Pulmonary artery endothelial cell (primary cell): ENCODE results near the gene MIGA1. TPM values are rescaled to one million over a fixed set of nuclear protein-coding genes. Genes with fewer than 3 reads are reported as not detected.
"Not testable (repeated sequence)": the region's sequence is repeated elsewhere in the genome, so short reads cannot be mapped to it uniquely, and the experiment has no call there.

ENCODE experiments used
- DNase-seq: peaks from one replicate; pipeline ENCODE4 v3.0.0-alpha.2; 2011; ENCODE audit warnings: low read depth, low spot score
- total RNA-seq: library from RNA; depleted of rRNA; stranded (reverse); fragments of >200 nt; gene quantifications from 2 replicates; pipeline ENCODE4 v1.2.3, GENCODE V29; 2014

The MIGA1 gene
- total RNA-seq, 1 donor from 2014 or later, result 9.9 TPM

GRCh38 chr1:77906624-77907023 lies 127.2 kb downstream of the MIGA1 start:
- DNase-seq, result no peak

GRCh38 chr1:77910116-77910515 lies 130.7 kb downstream of the MIGA1 start:
- DNase-seq, result no peak

DNA sequence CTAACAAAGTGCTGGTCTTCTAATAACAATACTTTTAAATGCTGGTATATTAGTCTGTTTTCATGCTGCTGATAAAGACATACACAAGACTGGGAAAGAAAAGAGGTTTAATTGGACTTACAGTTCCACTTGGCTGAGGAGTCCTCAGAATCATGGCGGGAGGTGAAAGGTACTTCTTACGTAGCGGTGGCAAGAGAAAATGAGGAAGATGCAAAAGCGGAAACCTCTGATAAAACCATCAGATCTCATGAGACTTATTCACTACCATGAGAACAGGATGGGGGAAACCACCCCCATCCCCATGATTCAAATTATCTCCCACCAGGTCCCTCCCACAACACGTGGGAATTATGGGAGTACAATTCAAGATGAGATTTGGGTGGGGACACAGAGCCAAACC lies 139.5 kb downstream of the MIGA1 start:
- DNase-seq, result not testable (repeated sequence)

DNA sequence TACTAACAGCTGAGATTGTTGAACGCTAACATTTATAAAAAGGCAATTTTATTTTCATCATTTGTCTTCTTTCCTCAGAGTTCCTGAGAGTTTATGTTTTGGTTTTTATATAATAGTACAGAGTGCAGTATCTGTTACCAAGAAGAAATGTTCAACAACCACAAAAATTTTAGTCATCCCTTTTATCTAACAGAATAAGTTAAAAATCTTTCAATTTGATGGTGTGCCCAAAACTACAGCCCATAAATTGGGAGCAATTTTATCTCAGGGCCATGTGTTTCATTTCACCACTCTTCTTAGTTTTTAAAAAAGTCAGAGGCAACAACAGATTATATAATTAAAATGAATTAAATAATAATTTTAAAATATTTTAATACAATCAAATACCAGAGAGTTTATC lies 146.1 kb downstream of the MIGA1 start:
- no peak for DNase-seq

DNA sequence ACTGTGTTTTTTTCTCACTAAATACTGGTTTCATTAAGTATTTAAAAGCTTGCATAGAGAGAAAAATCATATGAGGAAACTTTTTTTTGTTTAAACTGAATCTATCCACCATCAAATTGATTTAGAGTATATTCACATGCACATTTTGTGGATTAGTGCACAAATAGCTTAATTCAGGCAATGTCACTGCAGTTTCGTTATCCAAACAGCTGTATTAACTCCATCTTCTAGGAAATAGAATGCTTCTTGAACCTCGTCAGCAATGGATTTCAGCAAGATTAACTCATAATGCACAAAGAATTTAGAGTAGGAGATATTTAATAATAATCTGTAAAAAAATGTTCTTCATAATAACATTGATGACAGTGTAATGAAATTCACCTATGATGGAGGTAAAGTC lies 146.5 kb downstream of the MIGA1 start:
- DNase-seq, result no peak

DNA sequence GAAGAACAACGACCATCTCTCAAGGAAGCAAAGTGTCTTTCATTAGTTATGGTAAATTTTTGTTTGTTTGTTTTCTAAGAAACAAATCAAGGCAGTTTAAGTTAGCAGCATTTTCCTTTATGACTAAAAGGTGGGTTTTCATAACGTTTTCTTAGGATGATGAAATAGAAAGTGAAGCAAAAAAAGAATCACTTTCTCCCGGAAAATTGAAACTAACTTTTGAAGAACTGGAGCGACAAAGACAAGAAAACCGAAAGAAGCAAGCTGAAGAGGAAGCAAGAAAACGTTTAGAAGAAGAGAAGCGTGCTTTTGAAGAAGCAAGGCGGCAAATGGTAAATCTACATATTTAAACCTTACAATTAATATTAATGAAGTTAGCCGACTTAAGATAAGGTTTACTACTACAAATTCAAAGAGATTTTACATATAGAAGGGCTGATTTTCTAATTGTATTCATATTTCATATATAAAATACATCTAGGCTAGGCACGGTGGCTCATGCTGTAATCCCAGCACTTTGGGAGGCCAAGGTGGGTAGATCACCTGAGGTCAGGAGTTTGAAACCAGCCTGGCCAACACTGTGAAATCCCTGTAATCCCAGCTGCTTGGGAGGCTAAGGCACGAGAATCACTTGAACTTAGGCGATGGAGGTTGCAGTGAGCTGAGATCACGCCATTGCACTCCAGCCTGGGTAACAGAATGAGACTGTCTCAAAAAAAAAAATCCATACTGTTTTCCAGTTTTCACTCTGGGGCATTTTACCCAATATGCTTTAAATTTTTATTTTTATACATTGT lies 147.3 kb downstream of the MIGA1 start:
- no peak for DNase-seq

- no peak for DNase-seq
Observed at GRCh38 chr1:77927414-77927813, 148.0 kb downstream of the MIGA1 start.

Other genes with a start within 250 kb of the MIGA1 start
- gene ZZZ3, start 97.0 kb upstream of the MIGA1 start, total RNA-seq, result 62.9 and 83.0 TPM in 2 replicates
- gene USP33, start 19.8 kb upstream of the MIGA1 start, total RNA-seq, result 57.1 and 81.9 TPM in 2 replicates
- gene NEXN, start 109.0 kb downstream of the MIGA1 start, total RNA-seq, result 4.4 and 6.3 TPM in 2 replicates
- gene FUBP1, start 199.4 kb downstream of the MIGA1 start, total RNA-seq, result 155 and 193 TPM in 2 replicates
- 162 and 339 TPM in 2 replicates for gene DNAJB4, start 225.3 kb downstream of the MIGA1 start, total RNA-seq